Endothelial cell of umbilical vein (primary cell): ENCODE measurements around the gene GPR22.
A peak's percentile ranks its signal among the peaks of the same experiment; 100 is the strongest.

Source experiments
- MYC ChIP-seq: IDR thresholded peaks from one replicate; pipeline ENCODE4 v1.6.1; 2011; ENCODE audit warnings: mild to moderate bottlenecking, low read depth, low read length
- POLR2A ChIP-seq: IDR thresholded peaks from 2 replicates; pipeline ENCODE4 v1.6.1; 2012; ENCODE audit warnings: low read depth, mild to moderate bottlenecking, control low read depth, low read length
- TF ChIP-seq, protein P1 (sequence below), 2 donors: IDR thresholded peaks; 1 replicate in 1 of 2; 2 replicates in 1 of 2; pipeline ENCODE4 v1.5.1; 2011; ENCODE audit warnings: low read length in 2 of 2, mild to moderate bottlenecking in 2 of 2, moderate library complexity in 2 of 2, control low read depth in 1 of 2, inconsistent platforms in 1 of 2, low read depth in 1 of 2; ENCODE audit not compliant: insufficient read depth in 1 of 2; ENCODE audit errors: extremely low read depth in 1 of 2

DNA sequence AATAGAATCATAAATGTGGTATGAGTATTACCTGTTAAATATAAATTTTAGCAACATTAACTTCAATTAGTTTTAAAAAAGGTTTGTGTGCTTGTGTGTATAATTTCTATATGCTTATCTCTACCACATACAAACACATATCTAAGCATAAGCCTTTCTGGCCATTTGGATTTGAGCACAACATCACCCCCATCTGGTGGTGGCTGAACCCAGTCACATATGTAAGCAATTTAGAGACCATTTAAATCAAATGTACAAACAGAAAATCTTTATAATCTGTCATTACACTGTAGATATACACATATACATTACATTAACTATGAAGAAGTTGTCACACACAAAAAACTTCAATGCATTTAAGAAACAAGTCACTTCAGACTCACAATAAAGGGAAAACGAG, 31.7 kb downstream of the GPR22 start:
- TF ChIP-seq, protein P1, sequence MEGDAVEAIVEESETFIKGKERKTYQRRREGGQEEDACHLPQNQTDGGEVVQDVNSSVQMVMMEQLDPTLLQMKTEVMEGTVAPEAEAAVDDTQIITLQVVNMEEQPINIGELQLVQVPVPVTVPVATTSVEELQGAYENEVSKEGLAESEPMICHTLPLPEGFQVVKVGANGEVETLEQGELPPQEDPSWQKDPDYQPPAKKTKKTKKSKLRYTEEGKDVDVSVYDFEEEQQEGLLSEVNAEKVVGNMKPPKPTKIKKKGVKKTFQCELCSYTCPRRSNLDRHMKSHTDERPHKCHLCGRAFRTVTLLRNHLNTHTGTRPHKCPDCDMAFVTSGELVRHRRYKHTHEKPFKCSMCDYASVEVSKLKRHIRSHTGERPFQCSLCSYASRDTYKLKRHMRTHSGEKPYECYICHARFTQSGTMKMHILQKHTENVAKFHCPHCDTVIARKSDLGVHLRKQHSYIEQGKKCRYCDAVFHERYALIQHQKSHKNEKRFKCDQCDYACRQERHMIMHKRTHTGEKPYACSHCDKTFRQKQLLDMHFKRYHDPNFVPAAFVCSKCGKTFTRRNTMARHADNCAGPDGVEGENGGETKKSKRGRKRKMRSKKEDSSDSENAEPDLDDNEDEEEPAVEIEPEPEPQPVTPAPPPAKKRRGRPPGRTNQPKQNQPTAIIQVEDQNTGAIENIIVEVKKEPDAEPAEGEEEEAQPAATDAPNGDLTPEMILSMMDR (IDR thresholded peaks at IDR 0.05; ENCODE audit: extremely low read depth in 1 of 2, insufficient read depth in 1 of 2, low read depth in 1 of 2, low read length in 2 of 2) = peak; percentile 36
- no peak for TF ChIP-seq POLR2A
- no peak for TF ChIP-seq MYC
